GM13976 (cell line): ENCODE measurements around the gene SMURF1.

Source experiments
- DNase-seq: peaks from one replicate; pipeline ENCODE4 v3.0.0; 2012; ENCODE audit warnings: low spot score
- CTCF ChIP-seq: IDR thresholded peaks from 2 replicates; pipeline ENCODE4 v1.5.1; 2012; ENCODE audit warnings: borderline replicate concordance, mild to moderate bottlenecking; ENCODE audit not compliant: insufficient read depth; ENCODE audit errors: extremely low read depth, missing control alignments, control extremely low read depth
- in situ Hi-C: fragments of 300-500 bp; cut with MboI; formaldehyde crosslinking; loops from one replicate; pipeline ENCODE4 v1.12.0; 2022; ENCODE audit warnings: low sequenced_read_pairs, mixed read lengths, inconsistent platforms; ENCODE audit not compliant: unreplicated experiment

Gene SMURF1

DNA sequence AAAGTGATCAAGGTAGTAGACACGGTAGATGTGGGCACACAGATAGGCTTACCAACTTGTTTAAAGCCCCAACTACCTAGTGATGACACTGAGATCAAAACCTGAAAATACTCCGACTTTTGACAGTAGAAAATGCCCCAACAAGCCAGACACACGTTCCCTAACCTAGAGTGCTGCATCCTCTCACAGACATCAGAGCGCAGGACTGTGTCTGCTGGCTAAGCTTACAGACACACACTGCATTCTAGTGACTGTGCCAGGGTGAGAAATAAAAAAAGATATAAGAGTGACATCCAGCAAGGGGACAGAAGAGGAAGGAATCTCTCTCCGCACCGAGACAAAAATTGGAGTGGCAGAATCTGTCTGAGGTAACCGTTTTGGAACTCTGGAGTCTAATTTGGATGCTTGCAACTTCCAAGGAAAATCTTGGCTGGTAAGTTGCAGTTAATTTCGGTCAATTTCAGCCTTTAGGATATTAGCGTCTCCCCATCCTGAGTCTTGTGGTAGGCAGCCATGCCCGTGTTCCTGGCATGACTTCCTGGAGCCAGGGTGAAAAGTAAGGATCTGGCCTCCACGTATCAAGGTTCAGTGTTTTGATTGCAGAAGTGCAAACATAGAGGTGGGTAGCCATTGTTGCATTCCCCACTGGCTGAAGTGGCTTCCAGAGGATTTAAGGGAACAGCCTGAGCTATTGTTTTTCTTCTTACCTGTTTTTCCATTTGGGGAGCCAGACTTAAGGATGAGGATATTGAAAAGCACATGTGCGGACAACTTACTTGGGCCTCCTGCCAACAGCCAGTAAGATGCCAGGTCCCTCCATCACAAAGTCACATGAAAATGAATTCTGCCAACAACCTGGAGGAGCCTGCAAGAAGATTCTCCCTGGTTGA is 124.1 kb downstream of the SMURF1 start:
- no peak for DNase-seq
- in situ Hi-C loops: no loop called here
- no peak for TF ChIP-seq CTCF

GRCh38 chr7:99016196-99016595 is 127.7 kb downstream of the SMURF1 start:
- TF ChIP-seq CTCF: no peak
- in situ Hi-C loops: no loop called here
- no peak for DNase-seq

- no peak for DNase-seq
These were observed 129.6 kb downstream of the SMURF1 start for GRCh38 chr7:99014113-99014985.

GRCh38 chr7:99013266-99014112 is 130.4 kb downstream of the SMURF1 start:
- in situ Hi-C loops: no loop called here
- no peak for DNase-seq
- no peak for TF ChIP-seq CTCF

More at GRCh38 chr7:99014113-99014985, 129.6 kb downstream of the SMURF1 start:
- no peak for TF ChIP-seq CTCF
- in situ Hi-C loops: no loop called here

GRCh38 chr7:99012722-99013121 is 131.2 kb downstream of the SMURF1 start:
- in situ Hi-C loops: no loop called here
- DNase-seq: no peak
- TF ChIP-seq CTCF: no peak
